Cardiac muscle cell (in vitro differentiated cells and primary cell): Measurements from ENCODE around the gene C8B. TPM values are rescaled to one million over a fixed set of nuclear protein-coding genes. Genes with fewer than 3 reads are reported as not detected.

Experiments
- DNase-seq, 2 donors: peaks; one replicate each; pipeline versions ENCODE4 v3.0.0 to v3.0.0-alpha.2; 2010 to 2017; ENCODE audit warnings: low read depth in 1 of 2, low spot score in 1 of 2
- H3K27ac ChIP-seq: fragments of 200-600 bp; sonication (generic); 2 replicates; pipeline ENCODE4 v1.5.1; 2016
- H3K27me3 ChIP-seq: fragments of 200-600 bp; sonication (generic); 2 replicates; pipeline ENCODE4 v1.6.0; 2016; ENCODE audit warnings: control low read depth
- H3K36me3 ChIP-seq: fragments of 200-600 bp; sonication (generic); 2 replicates; pipeline ENCODE4 v1.5.1; 2016; ENCODE audit warnings: control low read depth
- H3K4me1 ChIP-seq: fragments of 200-600 bp; sonication (generic); 2 replicates; pipeline ENCODE4 v1.8.1; 2017; ENCODE audit warnings: low read depth, mild to moderate bottlenecking, mixed run types
- H3K4me3 ChIP-seq: fragments of 200-600 bp; sonication (generic); 2 replicates; pipeline ENCODE4 v1.5.1; 2016; ENCODE audit warnings: mild to moderate bottlenecking
- H3K9me3 ChIP-seq: fragments of 200-600 bp; sonication (generic); 2 replicates; pipeline ENCODE4 v1.5.1; 2017; ENCODE audit warnings: low read depth, mild to moderate bottlenecking, control low read depth
- CTCF ChIP-seq: IDR thresholded peaks from 2 replicates; pipeline ENCODE4 v1.5.1; 2012; ENCODE audit warnings: low read depth, mild to moderate bottlenecking, low read length
- polyA plus RNA-seq: library from polyadenylated mRNA; unstranded; fragments of >200 nt; fragmentation: Nextera tagmentation; extraction: Ambion mirVana; gene quantifications from 2 replicates; pipeline ENCODE4 v1.2.1, GENCODE V29; 2016
- total RNA-seq: library from RNA; depleted of rRNA; stranded (reverse); fragments of >200 nt; gene quantifications from 2 replicates; pipeline ENCODE4 v1.2.3, GENCODE V29; 2016

Gene C8B
- total and polyA plus RNA-seq, 2 experiments from 2014 or later = not detected

- no peak for DNase-seq
- Histone ChIP-seq H3K36me3 (no peaks in the 10 kb centered on the region), H3K27ac (no peak overlapping the region), H3K4me3 (no peak overlapping the region), H3K4me1 (peaks cover 23% of the 10 kb centered on the region), H3K27me3 (no peaks in the 10 kb centered on the region), H3K9me3 (no peaks in the 10 kb centered on the region)
- TF ChIP-seq CTCF = no peak
Observed at GRCh38 chr1:56903778-56904177, 62.0 kb downstream of the C8B start.

- Histone ChIP-seq H3K27ac (no peak overlapping the region), H3K27me3 (no peaks in the 10 kb centered on the region), H3K4me1 (peaks cover 23% of the 10 kb centered on the region), H3K36me3 (no peaks in the 10 kb centered on the region), H3K4me3 (no peak overlapping the region), H3K9me3 (no peaks in the 10 kb centered on the region)
- no peak for TF ChIP-seq CTCF
- DNase-seq = peak; percentile 18 to 71
Observed at GRCh38 chr1:56901716-56902115, 64.1 kb downstream of the C8B start.

- H3K27ac ChIP-seq = no peak overlapping the region
Observed at GRCh38 chr1:56898879-56899278, 66.9 kb downstream of the C8B start.

GRCh38 chr1:56898005-56898373 is 67.8 kb downstream of the C8B start:
- H3K4me1 ChIP-seq = peaks cover 17% of the 10 kb centered on the region
- DNase-seq = peak in 1 of 2 donors; percentile 10
- H3K27ac ChIP-seq = no peak overlapping the region
- no peaks in the 10 kb centered on the region for H3K9me3 ChIP-seq
- TF ChIP-seq CTCF = no peak
- H3K4me3 ChIP-seq = no peak overlapping the region
- no peaks in the 10 kb centered on the region for H3K36me3 ChIP-seq
- H3K27me3 ChIP-seq = no peaks in the 10 kb centered on the region

More at GRCh38 chr1:56898879-56899278, 66.9 kb downstream of the C8B start:
- H3K9me3 ChIP-seq = no peaks in the 10 kb centered on the region
- no peak overlapping the region for H3K4me3 ChIP-seq
- H3K27me3 ChIP-seq = no peaks in the 10 kb centered on the region
- no peak for TF ChIP-seq CTCF
- DNase-seq = no peak
- no peaks in the 10 kb centered on the region for H3K36me3 ChIP-seq
- H3K4me1 ChIP-seq = peaks cover 17% of the 10 kb centered on the region

- Histone ChIP-seq H3K4me1 (peaks cover 16% of the 10 kb centered on the region), H3K27me3 (no peaks in the 10 kb centered on the region), H3K36me3 (no peaks in the 10 kb centered on the region), H3K9me3 (no peaks in the 10 kb centered on the region), H3K4me3 (no peak overlapping the region), H3K27ac (no peak overlapping the region)
- DNase-seq = peak in 1 of 2 donors; percentile 82
- no peak for TF ChIP-seq CTCF
Observed at GRCh38 chr1:56897150-56898004, 68.4 kb downstream of the C8B start.
